ENCODE results near the gene ZNF326.
"Not testable (repeated sequence)": the region's sequence is repeated elsewhere in the genome, so short reads cannot be mapped to it uniquely, and the experiment has no call there.

Gene ZNF326

DNA sequence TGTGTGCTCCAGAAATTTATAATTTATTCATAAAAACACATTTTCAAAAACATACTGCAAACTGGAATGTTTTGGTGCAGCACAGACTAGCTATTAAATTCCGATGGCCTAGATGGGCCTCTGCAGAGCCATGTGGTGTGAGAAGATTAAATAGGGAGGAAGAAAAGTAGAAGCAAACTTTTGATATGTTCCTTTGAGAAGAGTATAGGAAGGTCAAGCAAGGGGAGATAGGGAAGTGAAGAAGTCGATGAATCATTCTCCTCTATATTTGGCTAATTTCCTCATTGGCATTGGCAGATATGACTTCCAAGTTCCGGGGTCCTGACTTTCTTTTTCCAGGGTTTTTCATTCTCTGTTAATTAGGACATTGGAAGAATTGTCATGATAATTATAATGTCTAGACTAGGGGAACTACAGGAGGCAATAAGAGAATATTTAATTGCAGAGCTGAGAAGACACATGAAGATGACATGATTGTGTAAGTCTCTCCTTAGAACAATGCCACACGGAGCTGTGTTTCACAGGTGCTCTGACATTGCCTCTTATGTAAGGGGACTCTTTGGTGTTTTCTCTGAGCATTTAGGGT, 19.3 kb upstream of the ZNF326 start:
- H3K4me3 ChIP-seq (replicated peaks; ENCODE audit: low read depth, low read length), result no peak overlapping the region
- DNase-seq (ENCODE audit: extremely low read depth, low read depth), result no peak
- TF ChIP-seq, protein P1, sequence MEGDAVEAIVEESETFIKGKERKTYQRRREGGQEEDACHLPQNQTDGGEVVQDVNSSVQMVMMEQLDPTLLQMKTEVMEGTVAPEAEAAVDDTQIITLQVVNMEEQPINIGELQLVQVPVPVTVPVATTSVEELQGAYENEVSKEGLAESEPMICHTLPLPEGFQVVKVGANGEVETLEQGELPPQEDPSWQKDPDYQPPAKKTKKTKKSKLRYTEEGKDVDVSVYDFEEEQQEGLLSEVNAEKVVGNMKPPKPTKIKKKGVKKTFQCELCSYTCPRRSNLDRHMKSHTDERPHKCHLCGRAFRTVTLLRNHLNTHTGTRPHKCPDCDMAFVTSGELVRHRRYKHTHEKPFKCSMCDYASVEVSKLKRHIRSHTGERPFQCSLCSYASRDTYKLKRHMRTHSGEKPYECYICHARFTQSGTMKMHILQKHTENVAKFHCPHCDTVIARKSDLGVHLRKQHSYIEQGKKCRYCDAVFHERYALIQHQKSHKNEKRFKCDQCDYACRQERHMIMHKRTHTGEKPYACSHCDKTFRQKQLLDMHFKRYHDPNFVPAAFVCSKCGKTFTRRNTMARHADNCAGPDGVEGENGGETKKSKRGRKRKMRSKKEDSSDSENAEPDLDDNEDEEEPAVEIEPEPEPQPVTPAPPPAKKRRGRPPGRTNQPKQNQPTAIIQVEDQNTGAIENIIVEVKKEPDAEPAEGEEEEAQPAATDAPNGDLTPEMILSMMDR (IDR thresholded peaks at IDR 0.05; ENCODE audit: low read depth, low read length, missing control alignments), result no peak

DNA sequence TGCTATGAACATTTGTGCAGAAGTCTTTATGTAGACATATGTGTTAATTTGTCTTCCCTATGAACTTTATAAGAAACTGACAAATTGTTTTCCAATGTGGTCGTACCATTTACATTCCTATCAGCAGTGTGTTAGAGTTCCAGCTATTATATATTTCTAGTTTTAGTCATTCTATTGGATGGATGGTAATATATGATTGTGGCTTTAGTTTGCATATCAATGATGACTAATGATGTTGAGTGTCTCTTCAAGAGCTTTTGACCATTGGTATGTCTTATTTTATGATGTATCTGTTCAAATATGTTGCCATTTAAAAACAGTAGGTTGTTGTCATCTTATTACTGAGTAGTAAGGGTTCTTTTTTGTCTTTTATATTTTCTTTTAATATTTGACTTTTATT, 16.2 kb upstream of the ZNF326 start:
- TF ChIP-seq, protein P1 (IDR thresholded peaks at IDR 0.05; ENCODE audit: low read depth, low read length, missing control alignments), result no peak
- no peak for DNase-seq (ENCODE audit: extremely low read depth, low read depth)

DNA sequence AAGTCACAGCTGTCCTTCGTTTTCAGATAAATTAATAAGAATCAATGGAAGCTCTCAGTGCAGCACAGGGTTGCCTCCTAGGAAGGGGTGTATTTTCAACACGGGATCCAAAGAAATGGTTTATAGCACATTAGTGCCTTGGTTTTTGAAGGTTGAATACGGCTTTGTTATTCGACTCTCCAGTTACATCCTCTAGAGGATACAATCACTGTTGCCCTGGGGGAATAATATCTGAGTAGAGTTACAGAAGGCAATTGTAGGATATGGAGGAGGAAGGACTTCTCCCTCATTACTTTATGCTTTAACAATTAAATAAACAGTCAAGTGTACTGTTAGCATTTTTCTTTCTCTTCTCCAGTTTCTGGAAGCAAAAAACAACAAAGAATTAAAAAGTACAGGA, 14.3 kb upstream of the ZNF326 start:
- TF ChIP-seq, protein P1 (IDR thresholded peaks at IDR 0.05; ENCODE audit: low read depth, low read length, missing control alignments), result no peak
- H3K4me3 ChIP-seq (replicated peaks; ENCODE audit: low read depth, low read length), result no peak overlapping the region
- DNase-seq (ENCODE audit: extremely low read depth, low read depth), result no peak

More for the DNA sequence above, 16.2 kb upstream of the ZNF326 start:
- no peak overlapping the region for H3K4me3 ChIP-seq (replicated peaks; ENCODE audit: low read depth, low read length)

DNA sequence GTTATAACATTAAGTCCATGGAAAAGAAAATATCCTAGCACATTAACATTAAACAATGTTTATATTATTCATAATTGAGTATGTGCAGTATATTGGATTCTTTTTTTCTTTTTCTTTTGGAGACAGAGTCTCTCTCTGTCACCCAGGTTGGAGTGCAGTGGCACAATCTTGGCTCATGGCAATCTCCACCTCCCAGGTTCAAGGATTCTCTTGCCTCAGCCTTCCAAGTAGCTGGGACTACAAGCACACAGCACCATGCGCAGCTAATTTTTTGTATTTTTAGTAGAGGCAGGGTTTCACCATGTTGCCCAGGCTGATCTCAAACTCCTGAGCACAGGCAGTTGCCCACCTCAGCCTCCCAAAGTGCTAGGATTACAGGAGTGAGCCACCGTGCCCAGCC, 12.1 kb upstream of the ZNF326 start:
- H3K4me3 ChIP-seq (replicated peaks; ENCODE audit: low read depth, low read length); DNase-seq (ENCODE audit: extremely low read depth, low read depth): not testable (repeated sequence)

DNA sequence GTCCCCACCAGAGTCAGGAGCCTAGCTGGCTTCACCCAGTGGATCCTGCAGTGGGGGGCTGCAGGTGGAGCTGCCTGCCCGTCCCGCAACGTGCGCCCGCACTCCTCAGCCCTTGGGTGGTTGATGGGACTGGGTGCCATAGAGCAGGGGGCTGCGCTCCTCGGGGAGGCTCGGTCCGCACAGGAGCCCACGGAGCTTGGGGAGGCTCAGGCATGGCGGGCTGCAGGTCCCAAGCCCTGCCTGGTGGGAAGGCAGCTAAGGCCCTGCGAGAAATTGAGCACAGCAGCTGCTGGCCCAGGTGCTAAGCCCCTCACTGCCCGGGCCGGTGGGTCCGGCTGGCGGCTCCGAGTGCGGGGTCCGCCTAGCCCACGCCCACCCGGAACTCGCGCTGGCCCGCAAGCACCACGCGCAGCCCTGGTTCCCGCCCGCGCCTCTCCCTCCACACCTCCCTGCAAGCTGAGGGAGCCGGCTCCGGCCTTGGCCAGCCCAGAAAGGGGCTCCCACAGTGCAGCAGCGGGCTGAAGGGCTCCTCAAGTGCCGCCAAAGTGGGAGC, 10.3 kb upstream of the ZNF326 start:
- not testable (repeated sequence) for H3K4me3 ChIP-seq (replicated peaks; ENCODE audit: low read depth, low read length); DNase-seq (ENCODE audit: extremely low read depth, low read depth)

DNA sequence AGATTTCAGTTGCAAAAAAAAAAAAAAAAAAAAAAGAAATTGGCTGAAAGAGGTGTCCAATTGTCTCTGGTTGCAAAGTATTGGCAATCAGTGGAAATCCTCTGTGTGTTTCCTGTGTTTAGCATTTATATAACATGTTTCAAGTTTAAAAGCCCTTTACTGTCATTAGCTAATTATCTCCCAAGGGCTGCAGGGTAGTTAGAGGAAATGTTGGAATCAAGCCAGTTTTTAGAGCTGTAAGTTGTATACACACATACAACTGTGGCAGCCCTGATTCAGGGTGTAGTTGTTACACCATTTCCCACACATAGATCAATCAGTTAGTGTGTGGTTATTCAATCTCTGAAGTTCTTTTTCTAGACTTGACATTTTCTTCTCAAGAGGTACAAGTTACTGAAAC, 8.9 kb upstream of the ZNF326 start:
- H3K4me3 ChIP-seq (replicated peaks; ENCODE audit: low read depth, low read length), result no peak overlapping the region
- DNase-seq (ENCODE audit: extremely low read depth, low read depth), result no peak
- TF ChIP-seq, protein P1 (IDR thresholded peaks at IDR 0.05; ENCODE audit: low read depth, low read length, missing control alignments), result no peak

DNA sequence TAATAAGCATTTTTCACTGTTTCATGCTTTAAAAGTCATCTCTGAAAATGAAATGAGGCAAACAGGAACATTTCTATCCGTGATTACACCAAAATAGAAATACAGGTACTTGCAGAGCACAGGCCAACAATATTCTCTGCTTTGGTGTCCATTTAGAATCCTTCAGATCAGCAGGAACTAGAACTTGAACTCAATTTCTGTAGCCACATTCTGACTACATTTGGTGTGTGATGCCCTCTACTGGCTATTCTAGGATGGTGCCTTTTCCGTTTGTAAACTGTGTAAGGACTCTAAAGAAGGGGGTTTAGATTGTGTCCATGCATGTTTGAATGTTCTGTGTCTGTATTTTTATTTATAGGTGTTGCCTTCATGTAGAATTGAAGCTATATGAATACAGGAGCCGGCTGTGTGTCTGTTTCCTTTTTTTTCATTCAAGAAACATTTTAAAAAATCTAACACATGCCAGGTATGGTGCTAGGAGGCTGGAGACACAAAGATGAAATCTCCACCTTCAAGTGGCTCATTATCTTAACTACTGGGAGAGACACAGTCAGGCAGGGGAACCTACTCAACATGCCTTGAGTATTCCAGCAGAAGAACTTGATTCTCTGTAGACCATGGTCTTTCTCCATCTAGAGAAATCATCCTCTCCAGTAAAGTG, 7.6 kb upstream of the ZNF326 start:
- DNase-seq (ENCODE audit: extremely low read depth, low read depth), result peak; percentile 81
- TF ChIP-seq, protein P1 (IDR thresholded peaks at IDR 0.05; ENCODE audit: low read depth, low read length, missing control alignments), result peak; percentile 75
- no peak overlapping the region for H3K4me3 ChIP-seq (replicated peaks; ENCODE audit: low read depth, low read length)

DNA sequence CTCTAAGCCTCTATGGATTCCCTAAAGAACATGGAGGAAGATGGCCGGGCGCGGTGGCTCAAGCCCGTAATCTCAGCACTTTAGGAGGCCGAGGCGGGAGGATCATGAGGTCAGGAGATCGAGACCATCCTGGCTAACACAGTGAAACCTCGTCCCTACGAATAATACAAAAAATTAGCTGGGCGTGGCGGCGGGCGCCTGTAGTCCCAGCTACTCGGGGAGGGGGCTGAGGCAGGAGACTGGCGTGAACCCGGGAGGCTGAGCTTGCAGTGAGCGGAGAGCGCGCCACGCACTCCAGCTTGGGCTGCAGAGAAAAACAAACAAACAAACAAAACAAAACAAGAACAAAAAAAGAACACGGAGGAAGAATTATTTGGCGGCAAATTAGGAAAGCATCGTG, 5.8 kb upstream of the ZNF326 start:
- TF ChIP-seq, protein P1 (IDR thresholded peaks at IDR 0.05; ENCODE audit: low read depth, low read length, missing control alignments), result no peak
- H3K4me3 ChIP-seq (replicated peaks; ENCODE audit: low read depth, low read length), result no peak overlapping the region
- no peak for DNase-seq (ENCODE audit: extremely low read depth, low read depth)
